Keratinocyte (primary cell): ENCODE data around the gene MYO1D. TPM values are rescaled to one million over a fixed set of nuclear protein-coding genes. Genes with fewer than 3 reads are reported as not detected.

ENCODE experiments used
- DNase-seq: peaks from one replicate; pipeline ENCODE4 v3.0.0-alpha.2; 2011; ENCODE audit warnings: low read depth, missing footprints, low spot score
- FAIRE-seq: peaks from 2 replicates; lab custom pipeline; 2011; peaks lifted over from hg19 to GRCh38; lab: Jason Lieb, UNC
- H2AFZ ChIP-seq: 2 replicates; pipeline ENCODE4 v1.6.0; 2012; ENCODE audit warnings: low read length, control low read depth, inconsistent platforms; ENCODE audit not compliant: control insufficient read depth
- H3K27ac ChIP-seq: 2 replicates; pipeline ENCODE4 v1.5.1; 2011; ENCODE audit warnings: low read length; ENCODE audit not compliant: control insufficient read depth, insufficient read depth
- H3K27me3 ChIP-seq: 3 replicates; pipeline ENCODE4 v1.6.0; 2011; ENCODE audit warnings: low read length; ENCODE audit not compliant: control insufficient read depth, insufficient read depth; ENCODE audit errors: extremely low read depth
- H3K36me3 ChIP-seq, 2 experiments: 2 replicates in 1 of 2; 3 replicates in 1 of 2; pipeline ENCODE4 v1.5.1; 2011; ENCODE audit warnings: low read length in 2 of 2, mild to moderate bottlenecking in 1 of 2; ENCODE audit not compliant: control insufficient read depth in 2 of 2, insufficient read depth in 2 of 2; ENCODE audit errors: extremely low read depth in 1 of 2
- H3K4me1 ChIP-seq: 3 replicates; pipeline ENCODE4 v1.5.1; 2011; ENCODE audit warnings: low read length; ENCODE audit not compliant: control insufficient read depth, insufficient read depth; ENCODE audit errors: extremely low read depth
- H3K4me2 ChIP-seq: 3 replicates; pipeline ENCODE4 v1.6.0; 2011; ENCODE audit warnings: low read depth, low read length; ENCODE audit not compliant: control insufficient read depth, insufficient read depth; ENCODE audit errors: extremely low read depth
- H3K4me3 ChIP-seq, 3 experiments: fragments of 200-600 bp in 1 of 3; sonication (generic) in 1 of 3; 2 replicates in 2 of 3; 3 replicates in 1 of 3; pipeline ENCODE4 v1.5.1; 2011 to 2016; ENCODE audit warnings: low read length in 3 of 3, mild to moderate bottlenecking in 3 of 3, control low read depth in 2 of 3, inconsistent platforms in 1 of 3, low read depth in 1 of 3, mixed read lengths in 1 of 3, mixed run types in 1 of 3, moderate library complexity in 1 of 3; ENCODE audit not compliant: control insufficient read depth in 2 of 3, insufficient read depth in 2 of 3; ENCODE audit errors: extremely low read depth in 1 of 3
- H3K79me2 ChIP-seq: 2 replicates; pipeline ENCODE4 v1.6.0; 2012; ENCODE audit warnings: low read length; ENCODE audit not compliant: control insufficient read depth, insufficient read depth
- H3K9ac ChIP-seq: 3 replicates; pipeline ENCODE4 v1.6.0; 2011; ENCODE audit warnings: low read length; ENCODE audit not compliant: control insufficient read depth, insufficient read depth; ENCODE audit errors: extremely low read depth
- H3K9me1 ChIP-seq: 3 replicates; pipeline ENCODE4 v1.6.0; 2011; ENCODE audit warnings: low read length; ENCODE audit not compliant: control insufficient read depth, insufficient read depth; ENCODE audit errors: extremely low read depth
- H3K9me3 ChIP-seq: 2 replicates; pipeline ENCODE4 v1.5.1; 2012; ENCODE audit warnings: low read depth, low read length; ENCODE audit not compliant: control insufficient read depth
- H4K20me1 ChIP-seq: 3 replicates; pipeline ENCODE4 v1.6.0; 2011; ENCODE audit warnings: low read length; ENCODE audit not compliant: control insufficient read depth, insufficient read depth; ENCODE audit errors: extremely low read depth
- CTCF ChIP-seq, 3 experiments: IDR thresholded peaks in 1 of 3; conservative IDR thresholded peaks in 1 of 3; optimal IDR thresholded peaks in 1 of 3; 2 replicates in 2 of 3; 3 replicates in 1 of 3; pipeline versions ENCODE3 to v1.5.1; 2011; ENCODE audit warnings: low read length in 3 of 3, mild to moderate bottlenecking in 3 of 3, moderate library complexity in 2 of 3, control low read depth in 1 of 3, inconsistent platforms in 1 of 3; ENCODE audit not compliant: insufficient read depth in 2 of 3; ENCODE audit errors: extremely low read depth in 1 of 3
- EZH2 ChIP-seq: IDR thresholded peaks from one replicate; pipeline ENCODE4 v1.6.1; 2012; ENCODE audit warnings: inconsistent platforms, mild to moderate bottlenecking, low read length, moderate library complexity
- dilution Hi-C: fragments of 300-500 bp; cut with MboI; formaldehyde crosslinking; loops from one replicate; pipeline ENCODE4 v1.7.0; 2020; ENCODE audit warnings: low sequenced_read_pairs; ENCODE audit not compliant: extremely low pct_ligation_motif_present
- polyA plus RNA-seq, 5 experiments: library from polyadenylated mRNA; depleted of rRNA in 3 of 5; stranded (reverse) in 3 of 5; stranded (forward) in 1 of 5; unstranded in 1 of 5; fragments of >200 nt; gene quantifications; 1 replicate in 1 of 5; 2 replicates in 3 of 5; 3 replicates in 1 of 5; pipeline versions ENCODE4 v1.2.1 to v1.2.3, GENCODE V29; 2011 to 2012; ENCODE audit warnings: missing spikeins in 2 of 5, low read depth in 1 of 5, low replicate concordance in 1 of 5

MYO1D gene
- polyA plus RNA-seq, 1 donor (not counting 4 experiments of a cell fraction or from before 2014, with no cell fraction given), result 33.7 TPM

- H3K79me2 ChIP-seq, result no peaks in the 10 kb centered on the region
- no peak for FAIRE-seq
These were observed 352.9 kb downstream of the MYO1D start for GRCh38 chr17:32523827-32524552.

GRCh38 chr17:32523017-32523680, 353.8 kb downstream of the MYO1D start:
- H3K4me3 ChIP-seq, result no peak overlapping the region
- H3K27me3 ChIP-seq, result no peaks in the 10 kb centered on the region
- no peaks in the 10 kb centered on the region for H4K20me1 ChIP-seq
- peaks cover 13% of the 10 kb centered on the region for H3K4me1 ChIP-seq
- no peak overlapping the region for H3K27ac ChIP-seq
- H3K36me3 ChIP-seq, result no peaks in the 10 kb centered on the region
- TF ChIP-seq CTCF (optimal IDR thresholded peaks at IDR 0.05 in 1 of 3, IDR thresholded peaks at IDR 0.05 in 1 of 3, conservative IDR thresholded peaks at IDR 0.05 in 1 of 3; ENCODE audit: extremely low read depth in 1 of 3, insufficient read depth in 2 of 3, low read length in 3 of 3) (no peak), EZH2 (no peak)
- no peak overlapping the region for H2AFZ ChIP-seq
- no peaks in the 10 kb centered on the region for H3K9me1 ChIP-seq
- no peak for FAIRE-seq
- no peak overlapping the region for H3K9ac ChIP-seq
- dilution Hi-C loops, result no loop called here
- H3K4me2 ChIP-seq, result no peak overlapping the region
- H3K79me2 ChIP-seq, result no peaks in the 10 kb centered on the region
- DNase-seq, result no peak
- H3K9me3 ChIP-seq, result no peaks in the 10 kb centered on the region

More at GRCh38 chr17:32523827-32524552, 352.9 kb downstream of the MYO1D start:
- Histone ChIP-seq H2AFZ (no peak overlapping the region), H3K27ac (no peak overlapping the region), H3K9ac (no peak overlapping the region), H3K9me1 (no peaks in the 10 kb centered on the region), H3K4me2 (no peak overlapping the region), H3K36me3 (no peaks in the 10 kb centered on the region), H3K4me3 (no peak overlapping the region), H3K9me3 (no peaks in the 10 kb centered on the region), H3K27me3 (no peaks in the 10 kb centered on the region), H4K20me1 (no peaks in the 10 kb centered on the region), H3K4me1 (peaks cover 8% of the 10 kb centered on the region)
- no peak for DNase-seq
- TF ChIP-seq CTCF (optimal IDR thresholded peaks at IDR 0.05 in 1 of 3, IDR thresholded peaks at IDR 0.05 in 1 of 3, conservative IDR thresholded peaks at IDR 0.05 in 1 of 3; ENCODE audit: extremely low read depth in 1 of 3, insufficient read depth in 2 of 3, low read length in 3 of 3), result no peak
- no peak for TF ChIP-seq EZH2
- dilution Hi-C loops, result no loop called here
